CD8-positive, alpha-beta memory T cell (primary cell): Measurements from ENCODE around the gene CSRP3. TPM values are rescaled to one million over a fixed set of nuclear protein-coding genes. Genes with fewer than 3 reads are reported as not detected.

Experiments used
- CTCF ChIA-PET: fragments of 350-600 bp; sonication (Branson Sonifier 250); formaldehyde crosslinking; loops from one replicate; lab custom pipeline; 2021; ENCODE audit warnings: antibody characterized with exemption; lab: Charles Lee
- POLR2A ChIA-PET: fragments of 350-600 bp; sonication (Branson Sonifier 250); formaldehyde crosslinking; loops from one replicate; lab custom pipeline; 2021; ENCODE audit warnings: antibody characterized with exemption; lab: Charles Lee
- DNase-seq, 5 donors: peaks; one replicate each; pipeline versions ENCODE4 v3.0.0 to v3.0.0-alpha.2; 2020 to 2022; ENCODE audit warnings: mixed read lengths in 1 of 5
- H3K27ac ChIP-seq: one replicate; pipeline ENCODE4 v1.7.0; 2013; ENCODE audit warnings: low read depth, mild to moderate bottlenecking, low read length, moderate library complexity
- H3K27me3 ChIP-seq: 2 replicates; pipeline ENCODE4 v1.7.0; 2013; ENCODE audit warnings: low read length, mild to moderate bottlenecking; ENCODE audit not compliant: insufficient read depth, poor library complexity, severe bottlenecking
- H3K36me3 ChIP-seq: 2 replicates; pipeline ENCODE4 v1.7.0; 2013; ENCODE audit warnings: mild to moderate bottlenecking, low read length, moderate library complexity; ENCODE audit not compliant: insufficient read depth
- H3K4me1 ChIP-seq: 2 replicates; pipeline ENCODE4 v1.7.0; 2013; ENCODE audit warnings: mild to moderate bottlenecking, low read length, moderate library complexity; ENCODE audit not compliant: insufficient read depth
- H3K4me3 ChIP-seq: 2 replicates; pipeline ENCODE4 v1.7.0; 2013; ENCODE audit warnings: mild to moderate bottlenecking, low read length
- H3K9me3 ChIP-seq: 2 replicates; pipeline ENCODE4 v1.7.0; 2013; ENCODE audit warnings: mild to moderate bottlenecking, low read length
- H3K27ac Mint-ChIP-seq, 8 donors: one replicate each; pipeline ENCODE4 v1.8.0; 2020 to 2021; ENCODE audit warnings: mixed read lengths in 8 of 8, mild to moderate bottlenecking in 6 of 8, inconsistent platforms in 3 of 8, moderate library complexity in 3 of 8
- H3K27me3 Mint-ChIP-seq, 2 donors: one replicate each; pipeline ENCODE4 v1.8.0; 2020 to 2021; ENCODE audit warnings: mixed read lengths in 2 of 2, mild to moderate bottlenecking in 1 of 2, moderate library complexity in 1 of 2
- H3K36me3 Mint-ChIP-seq, 3 donors: one replicate each; pipeline ENCODE4 v1.8.0; 2020 to 2021; ENCODE audit warnings: mixed read lengths in 3 of 3, inconsistent platforms in 1 of 3, mild to moderate bottlenecking in 1 of 3
- H3K4me1 Mint-ChIP-seq, 3 donors: one replicate each; pipeline ENCODE4 v1.8.0; 2020 to 2021; ENCODE audit warnings: mixed read lengths in 3 of 3, inconsistent platforms in 1 of 3, mild to moderate bottlenecking in 1 of 3
- H3K4me3 Mint-ChIP-seq, 7 donors: one replicate each; pipeline ENCODE4 v1.8.0; 2020 to 2021; ENCODE audit warnings: mixed read lengths in 7 of 7, mild to moderate bottlenecking in 6 of 7, moderate library complexity in 4 of 7, inconsistent platforms in 2 of 7
- H3K9me3 Mint-ChIP-seq, 5 donors: one replicate each; pipeline ENCODE4 v1.8.0; 2020 to 2022; ENCODE audit warnings: mixed read lengths in 5 of 5, mild to moderate bottlenecking in 3 of 5, moderate library complexity in 2 of 5, inconsistent platforms in 1 of 5
- polyA plus RNA-seq: library from polyadenylated mRNA; unstranded; fragments of 300-500 nt; fragmentation: Illumina TruSeq; gene quantifications from one replicate; pipeline ENCODE4 v1.2.3, GENCODE V29; 2021
- total RNA-seq, 2 experiments: library from RNA; stranded (reverse); gene quantifications; one replicate each; pipeline ENCODE4 v1.2.3, GENCODE V29; 2021

Gene CSRP3
- total and polyA plus RNA-seq, 3 experiments from 2014 or later: not detected

GRCh38 chr11:19232910-19233503, 31.2 kb upstream of the CSRP3 start:
- H3K9me3 Mint-ChIP-seq: no peaks in the 10 kb centered on the region
- no peaks in the 10 kb centered on the region for H3K36me3 Mint-ChIP-seq
- Histone ChIP-seq H3K4me3 (no peak overlapping the region), H3K27ac (no peak overlapping the region), H3K27me3 (no peaks in the 10 kb centered on the region), H3K9me3 (no peaks in the 10 kb centered on the region), H3K36me3 (no peaks in the 10 kb centered on the region), H3K4me1 (no peaks in the 10 kb centered on the region)
- ChIA-PET POLR2A (no interaction called here), CTCF (no interaction called here)
- no peak overlapping the region for H3K27ac Mint-ChIP-seq
- H3K4me3 Mint-ChIP-seq: no peak overlapping the region
- no peak for DNase-seq
- peaks cover 1 to 19% (median 11%) of the 10 kb centered on the region in 3 donors for H3K4me1 Mint-ChIP-seq
- no peaks in the 10 kb centered on the region for H3K27me3 Mint-ChIP-seq

GRCh38 chr11:19229671-19230070, 27.9 kb upstream of the CSRP3 start:
- H3K9me3 Mint-ChIP-seq: no peaks in the 10 kb centered on the region
- ChIA-PET CTCF (no interaction called here), POLR2A (no interaction called here)
- Histone ChIP-seq H3K27ac (no peak overlapping the region), H3K27me3 (no peaks in the 10 kb centered on the region), H3K4me3 (no peak overlapping the region), H3K36me3 (no peaks in the 10 kb centered on the region), H3K4me1 (no peaks in the 10 kb centered on the region), H3K9me3 (no peaks in the 10 kb centered on the region)
- H3K4me3 Mint-ChIP-seq: peak overlapping the region in 1 of 7 donors; percentile 21
- no peaks in the 10 kb centered on the region for H3K36me3 Mint-ChIP-seq
- peaks cover 1 to 15% (median 11%) of the 10 kb centered on the region in 3 donors for H3K4me1 Mint-ChIP-seq
- peak overlapping the region in 2 of 8 donors; percentile 6 to 52 for H3K27ac Mint-ChIP-seq
- no peaks in the 10 kb centered on the region for H3K27me3 Mint-ChIP-seq
- no peak for DNase-seq

GRCh38 chr11:19228968-19229367, 27.2 kb upstream of the CSRP3 start:
- Mint-ChIP-seq H3K4me1 (peaks cover 1 to 15% (median 11%) of the 10 kb centered on the region in 3 donors), H3K4me3 (no peak overlapping the region), H3K27me3 (no peaks in the 10 kb centered on the region), H3K27ac (peak overlapping the region in 1 of 8 donors; percentile 25), H3K36me3 (no peaks in the 10 kb centered on the region), H3K9me3 (no peaks in the 10 kb centered on the region)
- Histone ChIP-seq H3K27ac (no peak overlapping the region), H3K36me3 (no peaks in the 10 kb centered on the region), H3K27me3 (no peaks in the 10 kb centered on the region), H3K9me3 (no peaks in the 10 kb centered on the region), H3K4me1 (no peaks in the 10 kb centered on the region), H3K4me3 (no peak overlapping the region)
- DNase-seq: no peak
- CTCF ChIA-PET: no interaction called here
- POLR2A ChIA-PET: no interaction called here

DNA sequence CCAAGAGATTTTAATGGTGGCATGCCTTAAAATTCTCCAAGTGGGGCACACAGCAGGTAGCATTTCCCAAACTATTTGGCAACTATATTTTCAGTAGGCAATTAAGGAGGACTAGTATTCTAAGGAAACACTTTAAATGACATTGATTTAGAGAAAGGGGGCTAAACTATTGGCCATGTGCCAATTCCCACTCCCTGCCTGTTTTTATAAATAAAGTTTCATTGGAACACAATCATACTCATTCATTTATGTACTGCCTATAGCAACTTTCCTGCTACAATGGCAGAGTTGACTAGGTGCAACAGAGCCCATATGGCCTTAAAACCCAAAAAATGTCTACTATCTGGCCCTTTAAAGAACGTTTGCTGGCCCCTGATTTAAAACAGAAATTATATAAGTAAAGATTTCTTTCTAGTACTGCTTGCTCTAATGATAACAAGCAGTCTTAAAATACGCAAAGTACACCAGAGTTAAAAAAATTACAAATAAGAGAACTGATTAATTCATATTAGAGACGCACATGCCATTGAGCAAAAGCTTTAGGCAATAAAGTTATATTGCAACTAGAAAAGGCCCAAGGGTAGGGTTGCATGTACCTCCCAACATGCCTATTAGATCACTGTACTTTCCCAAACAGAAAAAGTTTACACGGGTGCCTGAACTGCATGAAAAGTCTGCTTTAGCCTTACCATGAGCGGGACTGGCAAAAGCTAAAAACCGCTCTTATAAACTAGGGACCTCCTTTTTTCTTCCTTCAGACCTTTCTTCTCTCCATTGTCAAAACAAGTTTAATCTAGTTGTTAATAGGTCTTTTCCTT, 24.8 kb upstream of the CSRP3 start:
- POLR2A ChIA-PET: no interaction called here
- no peaks in the 10 kb centered on the region for H3K36me3 Mint-ChIP-seq

DNA sequence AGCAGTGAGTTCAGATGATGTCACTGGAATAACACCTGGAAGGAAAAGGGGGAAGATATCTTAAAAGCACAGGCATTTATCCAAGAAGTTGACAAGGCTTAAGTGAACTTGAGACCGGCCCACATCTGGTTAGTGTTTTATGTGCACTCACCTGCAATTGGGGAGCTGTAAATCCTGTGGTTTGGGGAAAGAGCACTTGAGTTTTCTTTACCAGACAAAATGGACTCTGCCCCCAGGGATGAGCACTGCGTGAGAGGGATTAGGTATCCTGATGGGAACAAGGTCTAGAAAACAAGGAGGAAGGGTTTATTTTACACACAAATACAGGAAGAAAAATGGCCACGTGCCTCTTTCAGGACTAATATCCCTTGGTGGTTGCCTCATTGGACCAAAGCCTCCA, 23.8 kb upstream of the CSRP3 start:
- H3K4me3 Mint-ChIP-seq: no peak overlapping the region
- H3K36me3 Mint-ChIP-seq: no peaks in the 10 kb centered on the region
- ChIA-PET CTCF (no interaction called here), POLR2A (no interaction called here)
- peaks cover 1 to 12% (median 9%) of the 10 kb centered on the region in 3 donors for H3K4me1 Mint-ChIP-seq
- no peaks in the 10 kb centered on the region for H3K9me3 Mint-ChIP-seq
- H3K36me3 ChIP-seq: no peaks in the 10 kb centered on the region
- no peaks in the 10 kb centered on the region for H3K9me3 ChIP-seq
- H3K27me3 Mint-ChIP-seq: no peaks in the 10 kb centered on the region
- H3K27ac Mint-ChIP-seq: no peak overlapping the region
- no peak overlapping the region for H3K4me3 ChIP-seq
- DNase-seq: no peak
- no peaks in the 10 kb centered on the region for H3K27me3 ChIP-seq
- H3K4me1 ChIP-seq: no peaks in the 10 kb centered on the region
- no peak overlapping the region for H3K27ac ChIP-seq

More for the DNA sequence above, 24.8 kb upstream of the CSRP3 start:
- H3K27ac Mint-ChIP-seq: peak overlapping the region in 1 of 8 donors; percentile 70
- no peak overlapping the region for H3K4me3 Mint-ChIP-seq
- peaks cover 1 to 15% (median 11%) of the 10 kb centered on the region in 3 donors for H3K4me1 Mint-ChIP-seq
- Histone ChIP-seq H3K4me1 (no peaks in the 10 kb centered on the region), H3K27me3 (no peaks in the 10 kb centered on the region), H3K4me3 (no peak overlapping the region), H3K36me3 (no peaks in the 10 kb centered on the region), H3K27ac (no peak overlapping the region), H3K9me3 (no peaks in the 10 kb centered on the region)
- DNase-seq: no peak
- no peaks in the 10 kb centered on the region for H3K9me3 Mint-ChIP-seq
- CTCF ChIA-PET: no interaction called here
- H3K27me3 Mint-ChIP-seq: no peaks in the 10 kb centered on the region

DNA sequence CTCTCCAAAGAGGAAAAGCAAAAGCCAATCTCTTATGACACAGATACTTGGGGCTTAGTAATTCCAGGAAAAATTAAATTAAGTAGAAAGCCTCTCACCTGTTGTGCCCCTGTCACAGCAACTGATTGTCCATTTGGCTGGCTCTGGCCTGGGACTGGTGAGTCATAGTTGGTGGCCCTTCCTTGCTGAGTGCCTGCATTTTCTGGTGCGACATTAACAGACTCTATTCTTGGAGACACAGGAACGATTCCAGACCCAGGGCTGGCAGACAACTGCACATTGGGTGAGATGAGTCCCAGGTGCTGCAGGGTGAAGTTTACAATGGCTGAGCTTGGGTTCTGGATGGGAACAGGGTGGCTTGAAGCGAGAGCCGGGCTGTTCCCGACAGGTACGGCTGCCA, 23.3 kb upstream of the CSRP3 start:
- no peaks in the 10 kb centered on the region for H3K9me3 ChIP-seq
- H3K4me1 ChIP-seq: no peaks in the 10 kb centered on the region
- ChIA-PET POLR2A (no interaction called here), CTCF (no interaction called here)
- Mint-ChIP-seq H3K4me1 (peaks cover 1 to 8% (median 7%) of the 10 kb centered on the region in 3 donors), H3K9me3 (no peaks in the 10 kb centered on the region), H3K27ac (no peak overlapping the region), H3K27me3 (no peaks in the 10 kb centered on the region), H3K36me3 (no peaks in the 10 kb centered on the region), H3K4me3 (no peak overlapping the region)
- no peak overlapping the region for H3K4me3 ChIP-seq
- no peaks in the 10 kb centered on the region for H3K36me3 ChIP-seq
- H3K27me3 ChIP-seq: no peaks in the 10 kb centered on the region
- no peak for DNase-seq
- no peak overlapping the region for H3K27ac ChIP-seq

DNA sequence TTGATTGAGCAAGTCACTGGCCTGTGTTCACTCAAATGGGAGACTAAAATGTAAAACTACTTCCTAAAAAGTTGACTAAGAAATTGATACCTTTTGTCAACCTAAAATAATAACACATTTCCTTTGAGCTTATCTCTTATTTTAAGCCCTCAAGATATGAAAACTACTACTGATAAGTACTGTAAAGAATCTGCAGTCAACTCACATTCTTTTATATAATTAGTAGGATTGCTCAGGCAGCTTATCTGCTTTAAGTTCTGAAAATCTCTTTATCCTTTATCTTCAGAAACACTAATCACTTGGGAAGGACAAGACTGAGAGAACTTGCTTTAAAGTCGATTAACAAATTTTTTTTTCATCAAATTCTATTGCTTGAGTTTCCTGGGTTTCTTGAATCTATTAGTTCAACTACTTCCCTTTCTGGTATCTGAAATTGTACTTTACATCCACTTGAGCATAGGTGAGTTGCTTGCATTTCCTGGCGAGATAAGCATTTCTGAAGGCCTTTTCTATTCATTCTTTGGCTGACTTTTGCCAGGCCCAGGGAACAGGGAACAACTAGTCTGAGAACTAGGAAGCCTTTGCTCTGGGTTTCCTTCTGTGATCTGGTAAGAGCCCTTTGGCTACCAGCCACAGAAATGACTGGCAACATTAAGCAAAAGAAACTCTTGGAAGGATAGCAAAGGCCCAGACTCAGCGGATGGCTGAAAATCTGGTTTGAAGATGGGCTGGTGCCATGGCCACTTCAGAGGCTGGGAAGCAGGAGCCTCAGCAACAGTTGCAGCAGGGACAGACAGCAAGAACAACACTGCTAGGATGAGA, 19.3 kb upstream of the CSRP3 start:
- Histone ChIP-seq H3K27ac (no peak overlapping the region), H3K4me1 (no peaks in the 10 kb centered on the region), H3K27me3 (no peaks in the 10 kb centered on the region), H3K36me3 (no peaks in the 10 kb centered on the region), H3K9me3 (no peaks in the 10 kb centered on the region), H3K4me3 (no peak overlapping the region)
- Mint-ChIP-seq H3K27me3 (peaks cover 0 to 3% of the 10 kb centered on the region in 2 donors), H3K4me1 (no peaks in the 10 kb centered on the region), H3K27ac (no peak overlapping the region), H3K4me3 (no peak overlapping the region), H3K9me3 (no peaks in the 10 kb centered on the region), H3K36me3 (no peaks in the 10 kb centered on the region)
- DNase-seq: no peak
- CTCF ChIA-PET: no interaction called here
- POLR2A ChIA-PET: no interaction called here
